WTC11 (cell line): ENCODE results near the gene TOM1L2. TPM values are rescaled to one million over a fixed set of nuclear protein-coding genes. Genes with fewer than 3 reads are reported as not detected.

Source experiments
- ATAC-seq: fragments of 200-7000 bp; cut with Tn5 transposase; 2 replicates; pipeline ENCODE4 v1.10.0; 2021; ENCODE audit warnings: mild to moderate bottlenecking, moderate library complexity
- CTCF ChIA-PET: fragments of 300-600 bp; sonication (Branson Sonifier 250); formaldehyde crosslinking; loops from one replicate; lab custom pipeline; 2021; ENCODE audit warnings: antibody characterized with exemption; lab: Charles Lee
- POLR2A ChIA-PET: fragments of 350-600 bp; sonication (Branson Sonifier 250); formaldehyde crosslinking; loops from one replicate; lab custom pipeline; 2021; ENCODE audit warnings: antibody characterized with exemption; lab: Charles Lee
- DNase-seq: peaks from one replicate; pipeline ENCODE4 v3.0.0; 2021; ENCODE audit warnings: low spot score
- H3K27ac Mint-ChIP-seq: 2 replicates; pipeline ENCODE4 v1.8.0; 2021; ENCODE audit warnings: mixed read lengths
- H3K27me3 Mint-ChIP-seq: 2 replicates; pipeline ENCODE4 v1.8.0; 2021; ENCODE audit warnings: low read depth, mild to moderate bottlenecking, moderate library complexity, mixed read lengths
- H3K36me3 Mint-ChIP-seq: 2 replicates; pipeline ENCODE4 v1.8.0; 2021; ENCODE audit warnings: mixed read lengths
- H3K4me1 Mint-ChIP-seq: 2 replicates; pipeline ENCODE4 v1.8.0; 2022; ENCODE audit warnings: mixed read lengths
- H3K4me3 Mint-ChIP-seq: 2 replicates; pipeline ENCODE4 v1.8.0; 2021; ENCODE audit warnings: mild to moderate bottlenecking, moderate library complexity, mixed read lengths
- H3K9me3 Mint-ChIP-seq: 2 replicates; pipeline ENCODE4 v1.8.0; 2021; ENCODE audit warnings: mixed read lengths
- CBFB ChIP-seq: sonication (generic); formaldehyde crosslinking; IDR thresholded peaks from 2 replicates; pipeline ENCODE4 v1.8.1; 2022; ENCODE audit warnings: mild to moderate bottlenecking, low read depth, missing genetic modification reagents
- CTCF ChIP-seq: fragments of 200-600 bp; IDR thresholded peaks from 2 replicates; pipeline ENCODE4 v1.8.0; 2022; ENCODE audit warnings: antibody characterized with exemption
- ESRRA ChIP-seq: sonication (generic); formaldehyde crosslinking; IDR thresholded peaks from 2 replicates; pipeline ENCODE4 v1.8.1; 2022; ENCODE audit warnings: mild to moderate bottlenecking, missing genetic modification reagents, borderline replicate concordance
- FOXP4 ChIP-seq: sonication (generic); formaldehyde crosslinking; IDR thresholded peaks from 2 replicates; pipeline ENCODE4 v1.8.0; 2022; ENCODE audit warnings: mild to moderate bottlenecking, missing genetic modification reagents
- GABPB1 ChIP-seq: sonication (generic); formaldehyde crosslinking; IDR thresholded peaks from 2 replicates; pipeline ENCODE4 v1.8.1; 2023; ENCODE audit warnings: mild to moderate bottlenecking, missing genetic modification reagents
- GRHL2 ChIP-seq: fragments of 250-450 bp; sonication (Bioruptor Pico); IDR thresholded peaks from 2 replicates; pipeline ENCODE4 v1.8.0; 2022; ENCODE audit warnings: mild to moderate bottlenecking, moderate library complexity; ENCODE audit not compliant: insufficient replicate concordance, severe bottlenecking
- MYBL2 ChIP-seq: sonication (generic); formaldehyde crosslinking; IDR thresholded peaks from 2 replicates; pipeline ENCODE4 v1.8.1; 2023; ENCODE audit warnings: mild to moderate bottlenecking, moderate library complexity, missing genetic modification reagents
- NFE2L1 ChIP-seq: sonication (generic); formaldehyde crosslinking; IDR thresholded peaks from 2 replicates; pipeline ENCODE4 v1.8.1; 2023; ENCODE audit warnings: missing genetic modification reagents
- PRRX2 ChIP-seq: fragments of 250-450 bp; sonication (Bioruptor Pico); IDR thresholded peaks from 2 replicates; pipeline ENCODE4 v1.8.0; 2021; ENCODE audit warnings: mild to moderate bottlenecking
- SMAD4 ChIP-seq: sonication (generic); formaldehyde crosslinking; IDR thresholded peaks from 2 replicates; pipeline ENCODE4 v1.8.0; 2022; ENCODE audit warnings: mild to moderate bottlenecking, missing genetic modification reagents
- ZBTB21 ChIP-seq: sonication (generic); formaldehyde crosslinking; IDR thresholded peaks from 2 replicates; pipeline ENCODE4 v1.8.1; 2023; ENCODE audit warnings: mild to moderate bottlenecking, missing genetic modification reagents, borderline replicate concordance
- ZNF232 ChIP-seq: sonication (generic); formaldehyde crosslinking; IDR thresholded peaks from 2 replicates; pipeline ENCODE4 v1.8.0; 2022; ENCODE audit warnings: mild to moderate bottlenecking, missing genetic modification reagents
- ZNF263 ChIP-seq: sonication (generic); formaldehyde crosslinking; IDR thresholded peaks from 2 replicates; pipeline ENCODE4 v1.8.1; 2022; ENCODE audit warnings: low read depth, mild to moderate bottlenecking, moderate library complexity, missing genetic modification reagents
- ZNF423 ChIP-seq: fragments of 250-450 bp; sonication (Bioruptor Pico); IDR thresholded peaks from 2 replicates; pipeline ENCODE4 v2.1.2; 2022; ENCODE audit warnings: mild to moderate bottlenecking, moderate library complexity
- total RNA-seq: library from RNA; stranded (reverse); gene quantifications from 3 replicates; pipeline ENCODE4 v1.2.3, GENCODE V29; 2021
- TF ChIP-seq, protein P1 (sequence below): fragments of 250-450 bp; sonication (Bioruptor Pico); IDR thresholded peaks from 2 replicates; pipeline ENCODE4 v1.8.0; 2021; ENCODE audit warnings: mild to moderate bottlenecking
- TF ChIP-seq, protein P2 (sequence below): fragments of 250-450 bp; sonication (Bioruptor Pico); IDR thresholded peaks from 2 replicates; pipeline ENCODE4 v1.9.0; 2021; ENCODE audit warnings: moderate library complexity, mild to moderate bottlenecking, inconsistent platforms, borderline replicate concordance
- TF ChIP-seq, protein P3 (sequence below): fragments of 250-450 bp; sonication (Bioruptor Pico); IDR thresholded peaks from 2 replicates; pipeline ENCODE4 v1.9.0; 2021; ENCODE audit warnings: mild to moderate bottlenecking, borderline replicate concordance
- TF ChIP-seq, protein P4 (sequence below): sonication (generic); formaldehyde crosslinking; IDR thresholded peaks from 2 replicates; pipeline ENCODE4 v1.8.0; 2023; ENCODE audit warnings: missing genetic modification reagents, mild to moderate bottlenecking, borderline replicate concordance

Gene TOM1L2
- total RNA-seq, 1 experiment from 2014 or later = 6.4 TPM

DNA sequence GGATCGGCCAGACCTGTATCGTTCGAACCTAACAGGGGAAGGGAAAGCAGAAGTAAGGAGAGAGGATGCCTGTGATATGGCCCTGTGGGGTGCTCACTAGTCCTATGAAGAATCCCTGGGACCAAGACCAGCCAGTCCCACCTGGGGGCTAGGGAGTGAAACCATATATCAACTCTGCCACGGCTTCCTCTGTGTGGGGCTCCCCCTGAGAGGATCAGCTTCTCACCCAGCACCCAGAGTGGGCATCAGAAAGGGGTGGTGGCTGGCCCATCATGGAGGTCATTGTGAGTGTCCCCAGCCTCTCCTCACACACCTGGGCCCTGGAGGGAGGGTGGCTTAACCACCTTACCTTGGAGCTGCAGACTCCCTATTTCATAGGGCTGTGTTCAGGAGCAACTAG, 105.3 kb downstream of the TOM1L2 start:
- ATAC-seq = no peak
- H3K27me3 Mint-ChIP-seq = peaks cover 16% of the 10 kb centered on the region
- peaks cover 47% of the 10 kb centered on the region for H3K4me1 Mint-ChIP-seq
- no peak for DNase-seq
- ChIA-PET POLR2A (no interaction called here), CTCF (interaction anchor here (0.7 to 4.5 kb wide), 5 partner anchors 22 to 92 kb away, joined by 3 to 36 read pairs (median 17); partner anchors contain the start of gene SREBF1)
- H3K36me3 Mint-ChIP-seq = no peaks in the 10 kb centered on the region
- H3K4me3 Mint-ChIP-seq = no peak overlapping the region
- no peak overlapping the region for H3K27ac Mint-ChIP-seq
- no peaks in the 10 kb centered on the region for H3K9me3 Mint-ChIP-seq
- TF ChIP-seq CTCF (no peak), NFE2L1 (CRISPR knock-in tag) (no peak), ZBTB21 (CRISPR knock-in tag) (no peak), ZNF423 (CRISPR knock-in tag) (no peak), FOXP4 (CRISPR knock-in tag) (no peak), ZNF232 (no peak), MYBL2 (CRISPR knock-in tag) (no peak)
- TF ChIP-seq, protein P1, sequence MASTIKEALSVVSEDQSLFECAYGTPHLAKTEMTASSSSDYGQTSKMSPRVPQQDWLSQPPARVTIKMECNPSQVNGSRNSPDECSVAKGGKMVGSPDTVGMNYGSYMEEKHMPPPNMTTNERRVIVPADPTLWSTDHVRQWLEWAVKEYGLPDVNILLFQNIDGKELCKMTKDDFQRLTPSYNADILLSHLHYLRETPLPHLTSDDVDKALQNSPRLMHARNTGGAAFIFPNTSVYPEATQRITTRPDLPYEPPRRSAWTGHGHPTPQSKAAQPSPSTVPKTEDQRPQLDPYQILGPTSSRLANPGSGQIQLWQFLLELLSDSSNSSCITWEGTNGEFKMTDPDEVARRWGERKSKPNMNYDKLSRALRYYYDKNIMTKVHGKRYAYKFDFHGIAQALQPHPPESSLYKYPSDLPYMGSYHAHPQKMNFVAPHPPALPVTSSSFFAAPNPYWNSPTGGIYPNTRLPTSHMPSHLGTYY (CRISPR knock-in tag) = no peak
- TF ChIP-seq, protein P2, sequence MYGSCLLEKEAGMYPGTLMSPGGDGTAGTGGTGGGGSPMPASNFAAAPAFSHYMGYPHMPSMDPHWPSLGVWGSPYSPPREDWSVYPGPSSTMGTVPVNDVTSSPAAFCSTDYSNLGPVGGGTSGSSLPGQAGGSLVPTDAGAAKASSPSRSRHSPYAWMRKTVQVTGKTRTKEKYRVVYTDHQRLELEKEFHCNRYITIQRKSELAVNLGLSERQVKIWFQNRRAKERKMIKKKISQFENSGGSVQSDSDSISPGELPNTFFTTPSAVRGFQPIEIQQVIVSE (CRISPR knock-in tag) = no peak
- TF ChIP-seq, all 79 proteins: peak for 0

GRCh38 chr17:17866425-17866824, 105.8 kb downstream of the TOM1L2 start:
- Mint-ChIP-seq H3K4me1 (peaks cover 47% of the 10 kb centered on the region), H3K27ac (no peak overlapping the region), H3K27me3 (peaks cover 16% of the 10 kb centered on the region), H3K36me3 (no peaks in the 10 kb centered on the region), H3K4me3 (no peak overlapping the region), H3K9me3 (no peaks in the 10 kb centered on the region)
- no peak for TF ChIP-seq PRRX2 (CRISPR knock-in tag)
- no peak for TF ChIP-seq ESRRA (CRISPR knock-in tag)
- TF ChIP-seq CBFB (CRISPR knock-in tag) = no peak
- TF ChIP-seq ZNF263 (CRISPR knock-in tag) = no peak
- no peak for TF ChIP-seq ZBTB21 (CRISPR knock-in tag)
- TF ChIP-seq GRHL2 (CRISPR knock-in tag) = no peak
- TF ChIP-seq SMAD4 (CRISPR knock-in tag) = no peak
- TF ChIP-seq ZNF232 = no peak
- CTCF ChIA-PET = interaction anchor here (1.2 to 3.9 kb wide), 3 partner anchors 53 to 92 kb away, joined by 3 to 22 read pairs (median 17); no protein-coding TSS in a partner anchor
- ATAC-seq = no peak
- no peak for DNase-seq
- POLR2A ChIA-PET = no interaction called here

- Mint-ChIP-seq H3K27me3 (peaks cover 14% of the 10 kb centered on the region), H3K27ac (no peak overlapping the region), H3K4me1 (peaks cover 48% of the 10 kb centered on the region), H3K4me3 (no peak overlapping the region), H3K9me3 (no peaks in the 10 kb centered on the region), H3K36me3 (no peaks in the 10 kb centered on the region)
- ChIA-PET CTCF (interaction anchor here (1.6 kb wide), 1 partner anchor 54 kb away, joined by 6 read pairs; no protein-coding TSS in a partner anchor), POLR2A (no interaction called here)
- DNase-seq (no peak), ATAC-seq (no peak)
- TF ChIP-seq, protein P3, sequence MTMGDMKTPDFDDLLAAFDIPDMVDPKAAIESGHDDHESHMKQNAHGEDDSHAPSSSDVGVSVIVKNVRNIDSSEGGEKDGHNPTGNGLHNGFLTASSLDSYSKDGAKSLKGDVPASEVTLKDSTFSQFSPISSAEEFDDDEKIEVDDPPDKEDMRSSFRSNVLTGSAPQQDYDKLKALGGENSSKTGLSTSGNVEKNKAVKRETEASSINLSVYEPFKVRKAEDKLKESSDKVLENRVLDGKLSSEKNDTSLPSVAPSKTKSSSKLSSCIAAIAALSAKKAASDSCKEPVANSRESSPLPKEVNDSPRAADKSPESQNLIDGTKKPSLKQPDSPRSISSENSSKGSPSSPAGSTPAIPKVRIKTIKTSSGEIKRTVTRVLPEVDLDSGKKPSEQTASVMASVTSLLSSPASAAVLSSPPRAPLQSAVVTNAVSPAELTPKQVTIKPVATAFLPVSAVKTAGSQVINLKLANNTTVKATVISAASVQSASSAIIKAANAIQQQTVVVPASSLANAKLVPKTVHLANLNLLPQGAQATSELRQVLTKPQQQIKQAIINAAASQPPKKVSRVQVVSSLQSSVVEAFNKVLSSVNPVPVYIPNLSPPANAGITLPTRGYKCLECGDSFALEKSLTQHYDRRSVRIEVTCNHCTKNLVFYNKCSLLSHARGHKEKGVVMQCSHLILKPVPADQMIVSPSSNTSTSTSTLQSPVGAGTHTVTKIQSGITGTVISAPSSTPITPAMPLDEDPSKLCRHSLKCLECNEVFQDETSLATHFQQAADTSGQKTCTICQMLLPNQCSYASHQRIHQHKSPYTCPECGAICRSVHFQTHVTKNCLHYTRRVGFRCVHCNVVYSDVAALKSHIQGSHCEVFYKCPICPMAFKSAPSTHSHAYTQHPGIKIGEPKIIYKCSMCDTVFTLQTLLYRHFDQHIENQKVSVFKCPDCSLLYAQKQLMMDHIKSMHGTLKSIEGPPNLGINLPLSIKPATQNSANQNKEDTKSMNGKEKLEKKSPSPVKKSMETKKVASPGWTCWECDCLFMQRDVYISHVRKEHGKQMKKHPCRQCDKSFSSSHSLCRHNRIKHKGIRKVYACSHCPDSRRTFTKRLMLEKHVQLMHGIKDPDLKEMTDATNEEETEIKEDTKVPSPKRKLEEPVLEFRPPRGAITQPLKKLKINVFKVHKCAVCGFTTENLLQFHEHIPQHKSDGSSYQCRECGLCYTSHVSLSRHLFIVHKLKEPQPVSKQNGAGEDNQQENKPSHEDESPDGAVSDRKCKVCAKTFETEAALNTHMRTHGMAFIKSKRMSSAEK (CRISPR knock-in tag) = no peak
- no peak for TF ChIP-seq GABPB1 (CRISPR knock-in tag)
- TF ChIP-seq, protein P4, sequence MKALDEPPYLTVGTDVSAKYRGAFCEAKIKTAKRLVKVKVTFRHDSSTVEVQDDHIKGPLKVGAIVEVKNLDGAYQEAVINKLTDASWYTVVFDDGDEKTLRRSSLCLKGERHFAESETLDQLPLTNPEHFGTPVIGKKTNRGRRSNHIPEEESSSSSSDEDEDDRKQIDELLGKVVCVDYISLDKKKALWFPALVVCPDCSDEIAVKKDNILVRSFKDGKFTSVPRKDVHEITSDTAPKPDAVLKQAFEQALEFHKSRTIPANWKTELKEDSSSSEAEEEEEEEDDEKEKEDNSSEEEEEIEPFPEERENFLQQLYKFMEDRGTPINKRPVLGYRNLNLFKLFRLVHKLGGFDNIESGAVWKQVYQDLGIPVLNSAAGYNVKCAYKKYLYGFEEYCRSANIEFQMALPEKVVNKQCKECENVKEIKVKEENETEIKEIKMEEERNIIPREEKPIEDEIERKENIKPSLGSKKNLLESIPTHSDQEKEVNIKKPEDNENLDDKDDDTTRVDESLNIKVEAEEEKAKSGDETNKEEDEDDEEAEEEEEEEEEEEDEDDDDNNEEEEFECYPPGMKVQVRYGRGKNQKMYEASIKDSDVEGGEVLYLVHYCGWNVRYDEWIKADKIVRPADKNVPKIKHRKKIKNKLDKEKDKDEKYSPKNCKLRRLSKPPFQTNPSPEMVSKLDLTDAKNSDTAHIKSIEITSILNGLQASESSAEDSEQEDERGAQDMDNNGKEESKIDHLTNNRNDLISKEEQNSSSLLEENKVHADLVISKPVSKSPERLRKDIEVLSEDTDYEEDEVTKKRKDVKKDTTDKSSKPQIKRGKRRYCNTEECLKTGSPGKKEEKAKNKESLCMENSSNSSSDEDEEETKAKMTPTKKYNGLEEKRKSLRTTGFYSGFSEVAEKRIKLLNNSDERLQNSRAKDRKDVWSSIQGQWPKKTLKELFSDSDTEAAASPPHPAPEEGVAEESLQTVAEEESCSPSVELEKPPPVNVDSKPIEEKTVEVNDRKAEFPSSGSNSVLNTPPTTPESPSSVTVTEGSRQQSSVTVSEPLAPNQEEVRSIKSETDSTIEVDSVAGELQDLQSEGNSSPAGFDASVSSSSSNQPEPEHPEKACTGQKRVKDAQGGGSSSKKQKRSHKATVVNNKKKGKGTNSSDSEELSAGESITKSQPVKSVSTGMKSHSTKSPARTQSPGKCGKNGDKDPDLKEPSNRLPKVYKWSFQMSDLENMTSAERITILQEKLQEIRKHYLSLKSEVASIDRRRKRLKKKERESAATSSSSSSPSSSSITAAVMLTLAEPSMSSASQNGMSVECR (CRISPR knock-in tag) = no peak
Measured at GRCh38 chr17:17865035-17865434, 107.2 kb downstream of the TOM1L2 start.
